Fibroblast of pulmonary artery (primary cell): ENCODE results near the gene RHOA.
A peak's percentile ranks its signal among the peaks of the same experiment; 100 is the strongest.
"Not testable (repeated sequence)": the region's sequence is repeated elsewhere in the genome, so short reads cannot be mapped to it uniquely, and the experiment has no call there.

Experiments
- DNase-seq: peaks from one replicate; pipeline ENCODE4 v3.0.0-alpha.2; 2010; ENCODE audit warnings: low read depth
- H3K4me3 ChIP-seq: replicated peaks from 2 replicates; pipeline ENCODE4 v1.5.1; 2011; ENCODE audit warnings: low read depth, mild to moderate bottlenecking, control low read depth, low read length, moderate library complexity
- CTCF ChIP-seq: IDR thresholded peaks from 2 replicates; pipeline ENCODE4 v1.5.1; 2011; ENCODE audit warnings: mild to moderate bottlenecking, control low read depth, low read length, inconsistent platforms; ENCODE audit errors: missing control alignments

Gene RHOA

DNA sequence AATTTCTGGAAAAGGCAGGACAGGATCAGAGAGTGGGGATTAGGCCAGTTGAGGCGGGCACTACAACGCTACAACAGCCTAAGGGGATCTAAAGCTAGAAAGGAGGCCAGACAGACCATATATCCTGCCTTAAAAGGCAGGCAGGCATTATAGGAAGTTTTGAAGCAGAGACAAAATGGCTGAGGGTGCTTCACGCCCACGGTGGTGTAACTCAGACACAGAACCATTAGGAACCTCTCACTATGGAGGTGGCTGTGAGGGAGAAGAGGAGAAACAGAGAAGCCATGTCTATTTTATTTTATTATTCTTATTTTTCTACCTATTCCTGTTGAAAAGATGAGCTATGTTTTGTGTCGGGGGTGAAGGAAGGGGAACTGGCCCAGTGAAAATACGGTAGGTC, 69.8 kb downstream of the RHOA start:
- DNase-seq, result no peak
- H3K4me3 ChIP-seq, result no peak overlapping the region

DNA sequence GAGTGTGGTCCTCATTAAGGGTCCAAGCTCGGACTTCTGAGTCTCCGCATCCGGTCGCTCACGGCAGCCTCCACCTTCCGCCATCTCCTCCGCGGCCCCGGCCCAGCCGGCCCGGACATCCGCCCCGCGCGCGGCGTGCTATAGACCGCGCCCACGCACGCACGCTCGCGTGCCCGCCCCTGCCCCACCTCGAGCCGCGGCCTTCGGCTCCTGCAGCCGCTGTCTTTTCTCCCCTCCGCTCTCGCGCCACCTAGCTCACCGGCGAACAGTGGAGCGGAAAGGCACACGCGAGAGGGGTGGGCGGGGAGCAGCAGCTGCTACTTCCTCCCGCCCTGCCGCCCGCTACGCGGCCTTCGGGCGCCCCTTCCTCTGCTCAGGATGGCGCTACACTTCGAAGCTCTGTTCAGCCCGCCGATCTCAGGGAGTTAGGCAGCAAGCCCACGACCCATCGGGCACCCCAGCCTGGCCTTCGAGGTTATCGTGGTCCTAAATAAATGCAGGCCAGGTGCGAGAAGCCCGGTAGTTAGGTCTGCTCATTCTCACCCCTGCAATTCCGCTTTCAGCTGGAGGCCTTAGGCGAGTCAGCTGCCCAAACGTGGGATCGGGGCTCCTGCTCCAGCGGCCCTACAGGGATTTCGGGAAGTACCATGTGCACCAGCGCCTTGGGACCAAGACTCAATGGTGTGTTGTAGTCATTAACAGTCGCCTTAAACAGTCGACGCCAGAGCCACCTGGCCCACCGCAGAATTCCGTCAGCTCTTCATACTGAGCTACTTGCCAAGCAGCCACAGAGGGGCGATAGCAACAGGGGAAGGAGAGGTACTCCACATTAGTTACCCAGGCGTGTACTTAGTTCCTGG, 71.6 kb downstream of the RHOA start, which contains the start of gene USP4:
USP4 (minus strand) TSS at position 113 of the 860 bp plus-strand sequence; CDS start at position 84, 29 bp downstream.
- peak within 1 kb of the TSS; percentile 89 for H3K4me3 ChIP-seq
- TF ChIP-seq CTCF, result peak; percentile 61
- DNase-seq, result peak; percentile 88

More for the DNA sequence above, 69.8 kb downstream of the RHOA start:
- no peak for TF ChIP-seq CTCF

GRCh38 chr3:49339581-49339940, 72.2 kb downstream of the RHOA start:
- no peak for DNase-seq
- no peak for TF ChIP-seq CTCF
- peak overlapping the region; percentile 89 for H3K4me3 ChIP-seq

DNA sequence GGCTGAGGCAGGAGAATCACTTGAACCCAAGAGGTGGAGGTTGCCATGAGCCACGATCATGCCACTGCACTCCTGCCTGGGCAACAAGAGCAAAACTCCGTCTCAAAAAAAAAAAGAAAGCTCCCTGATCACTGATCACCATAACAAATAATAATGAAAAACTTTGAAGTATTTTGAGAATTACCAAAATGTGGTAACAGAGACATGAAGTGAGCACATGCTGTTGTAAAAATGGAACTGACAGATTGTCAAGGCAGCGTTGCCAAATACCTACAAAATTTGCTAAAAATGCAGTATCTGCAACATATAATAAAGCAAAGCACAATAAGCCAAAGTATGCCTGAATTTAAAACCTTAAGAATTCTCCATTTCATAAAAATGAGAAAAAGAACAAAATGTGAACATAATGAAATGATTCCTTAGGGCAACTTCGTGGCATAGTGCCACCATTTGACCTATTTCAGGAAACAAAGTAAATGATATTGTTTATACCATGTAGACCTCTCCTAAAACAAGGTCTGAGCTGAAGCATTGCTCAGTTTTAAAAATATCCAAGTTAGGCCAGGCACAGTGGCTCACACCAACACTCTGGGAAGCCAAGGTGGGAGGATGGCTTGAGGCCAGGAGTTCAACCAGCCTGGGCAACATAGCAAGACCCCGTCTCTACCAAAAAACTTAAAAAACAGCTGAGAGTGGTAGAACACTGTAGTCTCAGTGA, 77.7 kb downstream of the RHOA start:
- TF ChIP-seq CTCF, result no peak
- H3K4me3 ChIP-seq, result no peak overlapping the region
- DNase-seq, result no peak

GRCh38 chr3:49333091-49333490, 78.7 kb downstream of the RHOA start:
- DNase-seq, result peak; percentile 35
- no peak for TF ChIP-seq CTCF

GRCh38 chr3:49329186-49329585, 82.6 kb downstream of the RHOA start:
- no peak for DNase-seq
- no peak for TF ChIP-seq CTCF
- no peak overlapping the region for H3K4me3 ChIP-seq

More at GRCh38 chr3:49333091-49333490, 78.7 kb downstream of the RHOA start:
- H3K4me3 ChIP-seq, result no peak overlapping the region

DNA sequence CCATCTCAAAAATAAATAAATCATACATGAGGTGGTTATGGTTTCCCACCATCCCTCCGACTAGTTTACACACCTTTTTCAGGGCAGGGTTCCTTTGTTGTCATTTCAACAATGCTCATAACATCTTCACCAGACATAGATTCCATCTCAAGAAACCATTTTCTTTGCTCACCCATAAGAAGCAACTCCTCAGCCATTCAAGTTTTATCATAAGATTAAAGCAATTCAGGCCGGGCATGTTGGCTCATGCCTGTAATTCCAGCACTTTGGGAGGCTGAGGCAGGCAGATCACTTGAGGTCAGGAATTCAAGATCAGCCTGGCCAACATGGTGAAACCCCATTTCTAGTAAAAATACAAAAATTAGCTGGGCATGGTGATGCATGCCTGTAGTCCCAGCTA, 83.4 kb downstream of the RHOA start:
- not testable (repeated sequence) for DNase-seq

More for the DNA sequence above, 83.4 kb downstream of the RHOA start:
- H3K4me3 ChIP-seq, result not testable (repeated sequence)
